A549 (cell line): ENCODE measurements around the gene BET1L. TPM values are rescaled to one million over a fixed set of nuclear protein-coding genes. Genes with fewer than 3 reads are reported as not detected.

Source experiments
- ATAC-seq, 2 experiments: fragments of 200-7000 bp in 1 of 2; fragments of >200 bp in 1 of 2; cut with Nextera tagmentation in 1 of 2; cut with Tn5 transposase in 1 of 2; 3 replicates each; pipeline versions ENCODE4 v1.8.0 to v1.9.1; 2018 to 2020; ENCODE audit warnings: mild to moderate bottlenecking in 1 of 2, moderate library complexity in 1 of 2
- CTCF ChIA-PET: fragments of 300-600 bp; sonication (Branson Sonifier 250); formaldehyde crosslinking; extraction: SDS; loops from one replicate; lab custom pipeline; 2021; ENCODE audit warnings: antibody characterized with exemption, inconsistent platforms; lab: Yijun Ruan, JAX
- POLR2A ChIA-PET: fragments of 350-600 bp; formaldehyde crosslinking; extraction: SDS; loops from one replicate; lab custom pipeline; 2021; ENCODE audit warnings: antibody characterized with exemption, inconsistent platforms; lab: Yijun Ruan, JAX
- DNase-seq, 2 experiments: peaks; one replicate each; pipeline versions ENCODE4 v3.0.0 to v3.0.0-alpha.2; 2011 to 2016; ENCODE audit warnings: low read depth in 1 of 2, low spot score in 1 of 2
- FAIRE-seq: peaks from 2 replicates; lab custom pipeline; 2011; peaks lifted over from hg19 to GRCh38; lab: Jason Lieb, UNC
- H3K27ac ChIP-seq, 2 experiments: fragments of >200 bp; sonication (Bioruptor Twin); formaldehyde crosslinking; 3 replicates each; pipeline ENCODE4 v1.5.1; 2016 to 2017
- H3K4me1 ChIP-seq: fragments of >200 bp; sonication (Bioruptor Twin); formaldehyde crosslinking; 3 replicates; pipeline ENCODE4 v1.6.1; 2016
- H3K4me2 ChIP-seq: fragments of >200 bp; sonication (Bioruptor Twin); formaldehyde crosslinking; 3 replicates; pipeline ENCODE4 v1.6.1; 2016
- H3K4me3 ChIP-seq: fragments of >200 bp; sonication (Bioruptor Twin); formaldehyde crosslinking; 3 replicates; pipeline ENCODE4 v1.5.1; 2016
- H3K9me3 ChIP-seq: fragments of >200 bp; sonication (Bioruptor Twin); formaldehyde crosslinking; 3 replicates; pipeline ENCODE4 v1.6.1; 2016
- CBX2 ChIP-seq: fragments of 200-600 bp; sonication (generic); IDR thresholded peaks from 2 replicates; pipeline ENCODE4 v1.6.1; 2016; ENCODE audit warnings: low read depth, mild to moderate bottlenecking, borderline replicate concordance
- EP300 ChIP-seq, 2 experiments: fragments of >200 bp; sonication (Bioruptor Twin); formaldehyde crosslinking; IDR thresholded peaks; 2 replicates in 1 of 2; 3 replicates in 1 of 2; pipeline ENCODE4 v1.6.1; 2016 to 2017
- GATA3 ChIP-seq: IDR thresholded peaks from 2 replicates; pipeline ENCODE4 v1.6.1; 2012; ENCODE audit warnings: borderline replicate concordance
- HMGXB4 ChIP-seq: fragments of 250-450 bp; sonication (Bioruptor Pico); IDR thresholded peaks from 2 replicates; pipeline ENCODE4 v1.5.0; 2021; ENCODE audit warnings: mild to moderate bottlenecking, moderate library complexity, borderline replicate concordance
- HOXB13 ChIP-seq: fragments of 250-450 bp; sonication (Bioruptor Pico); IDR thresholded peaks from 2 replicates; pipeline ENCODE4 v1.5.0; 2020; ENCODE audit warnings: low read depth, mild to moderate bottlenecking, moderate library complexity
- MAFK ChIP-seq: fragments of 450-650 bp; IDR thresholded peaks from 2 replicates; pipeline ENCODE4 v1.6.1; 2014; ENCODE audit not compliant: partially characterized antibody
- NFE2L2 ChIP-seq: fragments of 150-350 bp; conservative IDR thresholded peaks from 2 replicates; pipeline ENCODE4 v1.6.1; 2014; ENCODE audit warnings: low read length
- NPAS2 ChIP-seq: fragments of 250-450 bp; sonication (Bioruptor Pico); IDR thresholded peaks from 2 replicates; pipeline ENCODE4 v1.8.0; 2022; ENCODE audit warnings: mild to moderate bottlenecking, moderate library complexity, borderline replicate concordance
- POLR2AphosphoS2 ChIP-seq: conservative IDR thresholded peaks from 2 replicates; pipeline ENCODE4 v1.6.1; 2012; ENCODE audit warnings: low read length, improper control_type of control experiment, inconsistent platforms
- RAD21 ChIP-seq, 2 experiments: fragments of >200 bp in 1 of 2; sonication (Bioruptor Twin) in 1 of 2; formaldehyde crosslinking in 1 of 2; IDR thresholded peaks in 1 of 2; conservative IDR thresholded peaks in 1 of 2; 2 replicates in 1 of 2; 3 replicates in 1 of 2; pipeline ENCODE4 v1.6.1; 2012 to 2018; ENCODE audit warnings: inconsistent platforms in 1 of 2
- REST ChIP-seq: fragments of 200-600 bp; sonication (generic); IDR thresholded peaks from 2 replicates; pipeline ENCODE4 v1.6.1; 2016; ENCODE audit warnings: antibody characterized with exemption, mild to moderate bottlenecking, moderate library complexity
- TFCP2L1 ChIP-seq: fragments of 250-450 bp; sonication (Bioruptor Pico); IDR thresholded peaks from 2 replicates; pipeline ENCODE4 v1.5.0; 2021; ENCODE audit warnings: mild to moderate bottlenecking
- USF2 ChIP-seq: fragments of 450-650 bp; IDR thresholded peaks from 2 replicates; pipeline ENCODE4 v1.6.1; 2014; ENCODE audit warnings: antibody characterized with exemption
- ZFP36 ChIP-seq: fragments of 450-650 bp; IDR thresholded peaks from 2 replicates; pipeline ENCODE4 v1.6.1; 2014; ENCODE audit warnings: borderline replicate concordance; ENCODE audit not compliant: partially characterized antibody
- WGBS: methylation state at CpG from one replicate; pipeline ENCODE4 v1.1.6; 2017; ENCODE audit errors: missing lambda C conversion rate; 5-methylcytosine and 5-hydroxymethylcytosine counted together
- polyA plus RNA-seq, 4 experiments: library from polyadenylated mRNA; depleted of rRNA in 3 of 4; stranded (reverse); fragments of >200 nt; fragmentation: RNase III in 1 of 4; extraction: RNeasy Plus Mini Kit Qiagen cat#74134 plus additional on column Dnase treatment in 1 of 4; gene quantifications; 2 replicates in 3 of 4; 3 replicates in 1 of 4; pipeline ENCODE4 v1.2.3, GENCODE V29; 2011 to 2017
- TF ChIP-seq, protein P1 (sequence below): fragments of >200 bp; sonication (Bioruptor Twin); formaldehyde crosslinking; IDR thresholded peaks from 3 replicates; pipeline ENCODE4 v1.6.1; 2016
- TF ChIP-seq, protein P2 (sequence below): fragments of >200 bp; sonication (Bioruptor Twin); formaldehyde crosslinking; IDR thresholded peaks from 3 replicates; pipeline ENCODE4 v1.5.1; 2016

The BET1L gene
- polyA plus RNA-seq, 2 of the 4 experiments (the other 2 are of a cell fraction): 28.5 to 44.5 TPM

DNA sequence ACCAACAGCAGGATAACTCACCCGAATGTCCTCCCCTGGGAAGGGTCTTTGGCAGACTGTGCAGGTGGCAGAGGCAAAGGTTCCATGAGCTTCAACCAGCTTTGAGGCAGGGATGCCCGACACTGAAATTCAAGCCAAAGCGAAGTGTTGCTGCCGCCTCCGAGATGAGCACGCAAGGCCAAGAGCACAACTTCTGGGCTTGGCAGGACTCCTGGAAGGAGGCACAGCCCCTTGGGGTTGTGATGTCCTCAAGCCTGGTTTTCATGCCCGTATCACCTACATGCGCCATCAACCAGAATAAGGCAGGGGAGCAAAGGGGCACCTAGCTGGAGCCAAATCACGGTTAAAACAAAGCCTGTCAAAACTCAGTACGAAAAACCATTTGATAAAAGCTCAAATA is 23.2 kb upstream of the BET1L start:
- ChIA-PET CTCF (interaction anchor here (1.1 to 2.6 kb wide), 3 partner anchors 11 to 117 kb away, joined by 3 to 11 read pairs (median 3); no protein-coding TSS in a partner anchor), POLR2A (interaction anchor here (0.6 to 1.2 kb wide), 2 partner anchors 23 to 181 kb away, joined by 3 to 4 read pairs; partner anchors contain the start of genes BET1L and RIC8A)

More for the DNA sequence above, 23.2 kb upstream of the BET1L start:
- Histone ChIP-seq H3K4me2 (no peak overlapping the region), H3K4me3 (no peak overlapping the region), H3K9me3 (no peaks in the 10 kb centered on the region), H3K27ac (no peak overlapping the region)
- WGBS: 96% methylated on average over 10 of the region's 10 CpGs
- no peak for FAIRE-seq
- DNase-seq: no peak
- TF ChIP-seq RAD21 (conservative IDR thresholded peaks at IDR 0.05 in 1 of 2, IDR thresholded peaks at IDR 0.05 in 1 of 2) (no peak), EP300 (IDR thresholded peaks at IDR 0.05) (no peak), CBX2 (no peak), TFCP2L1 (CRISPR knock-in tag) (no peak), ZFP36 (no peak), USF2 (no peak), REST (no peak), HMGXB4 (CRISPR knock-in tag) (no peak), HOXB13 (CRISPR knock-in tag) (no peak), MAFK (no peak), NPAS2 (CRISPR knock-in tag) (no peak), NFE2L2 (no peak), POLR2AphosphoS2 (no peak), GATA3 (no peak)
- TF ChIP-seq, protein P1, sequence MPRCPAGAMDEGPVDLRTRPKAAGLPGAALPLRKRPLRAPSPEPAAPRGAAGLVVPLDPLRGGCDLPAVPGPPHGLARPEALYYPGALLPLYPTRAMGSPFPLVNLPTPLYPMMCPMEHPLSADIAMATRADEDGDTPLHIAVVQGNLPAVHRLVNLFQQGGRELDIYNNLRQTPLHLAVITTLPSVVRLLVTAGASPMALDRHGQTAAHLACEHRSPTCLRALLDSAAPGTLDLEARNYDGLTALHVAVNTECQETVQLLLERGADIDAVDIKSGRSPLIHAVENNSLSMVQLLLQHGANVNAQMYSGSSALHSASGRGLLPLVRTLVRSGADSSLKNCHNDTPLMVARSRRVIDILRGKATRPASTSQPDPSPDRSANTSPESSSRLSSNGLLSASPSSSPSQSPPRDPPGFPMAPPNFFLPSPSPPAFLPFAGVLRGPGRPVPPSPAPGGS: no peak
- TF ChIP-seq, protein P2, sequence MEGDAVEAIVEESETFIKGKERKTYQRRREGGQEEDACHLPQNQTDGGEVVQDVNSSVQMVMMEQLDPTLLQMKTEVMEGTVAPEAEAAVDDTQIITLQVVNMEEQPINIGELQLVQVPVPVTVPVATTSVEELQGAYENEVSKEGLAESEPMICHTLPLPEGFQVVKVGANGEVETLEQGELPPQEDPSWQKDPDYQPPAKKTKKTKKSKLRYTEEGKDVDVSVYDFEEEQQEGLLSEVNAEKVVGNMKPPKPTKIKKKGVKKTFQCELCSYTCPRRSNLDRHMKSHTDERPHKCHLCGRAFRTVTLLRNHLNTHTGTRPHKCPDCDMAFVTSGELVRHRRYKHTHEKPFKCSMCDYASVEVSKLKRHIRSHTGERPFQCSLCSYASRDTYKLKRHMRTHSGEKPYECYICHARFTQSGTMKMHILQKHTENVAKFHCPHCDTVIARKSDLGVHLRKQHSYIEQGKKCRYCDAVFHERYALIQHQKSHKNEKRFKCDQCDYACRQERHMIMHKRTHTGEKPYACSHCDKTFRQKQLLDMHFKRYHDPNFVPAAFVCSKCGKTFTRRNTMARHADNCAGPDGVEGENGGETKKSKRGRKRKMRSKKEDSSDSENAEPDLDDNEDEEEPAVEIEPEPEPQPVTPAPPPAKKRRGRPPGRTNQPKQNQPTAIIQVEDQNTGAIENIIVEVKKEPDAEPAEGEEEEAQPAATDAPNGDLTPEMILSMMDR: no peak
- TF ChIP-seq, all 56 proteins: peak for 0
- no peak for ATAC-seq
- H3K4me1 ChIP-seq: peaks cover 7% of the 10 kb centered on the region; the same call in 2 of the 3 replicates
